Tibial nerve (tissue), 3 donors: ENCODE results near the gene MKLN1.

Experiments
- POLR2A ChIP-seq, 2 donors: fragments of 450-650 bp; IDR thresholded peaks; one replicate each; pipeline ENCODE4 v1.6.1; 2017; ENCODE audit warnings: antibody characterized with exemption in 2 of 2, mild to moderate bottlenecking in 2 of 2, moderate library complexity in 2 of 2
- TF ChIP-seq, protein P1 (sequence below), 5 experiments: fragments of 200-600 bp in 3 of 5; fragments of 450-650 bp in 2 of 5; sonication (generic) in 3 of 5; IDR thresholded peaks; one replicate each; pipeline ENCODE4 v1.5.1; 2016 to 2019; ENCODE audit warnings: antibody characterized with exemption in 5 of 5, mild to moderate bottlenecking in 3 of 5, moderate library complexity in 2 of 5

DNA sequence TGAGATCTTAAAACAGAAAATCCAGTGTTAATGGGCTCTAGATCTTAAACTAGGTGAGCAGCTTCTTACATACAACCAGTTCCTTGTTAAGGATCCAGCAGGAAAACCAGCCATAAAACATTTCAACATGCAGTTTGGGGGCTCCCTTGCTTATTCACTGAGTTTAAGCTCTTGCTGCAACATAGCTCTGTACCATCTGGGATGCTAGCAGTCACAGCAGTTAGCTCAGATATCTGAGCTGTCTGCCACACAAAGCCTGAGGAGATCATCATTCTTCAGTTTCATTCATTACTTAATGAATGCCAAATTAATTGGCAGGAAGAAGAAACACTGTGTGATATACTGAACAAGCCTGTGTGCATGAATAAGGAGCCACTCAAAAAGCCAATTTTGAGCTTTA lies 165.9 kb downstream of the MKLN1 start:
- TF ChIP-seq POLR2A (IDR thresholded peaks at IDR 0.05) = no peak
- TF ChIP-seq, protein P1, sequence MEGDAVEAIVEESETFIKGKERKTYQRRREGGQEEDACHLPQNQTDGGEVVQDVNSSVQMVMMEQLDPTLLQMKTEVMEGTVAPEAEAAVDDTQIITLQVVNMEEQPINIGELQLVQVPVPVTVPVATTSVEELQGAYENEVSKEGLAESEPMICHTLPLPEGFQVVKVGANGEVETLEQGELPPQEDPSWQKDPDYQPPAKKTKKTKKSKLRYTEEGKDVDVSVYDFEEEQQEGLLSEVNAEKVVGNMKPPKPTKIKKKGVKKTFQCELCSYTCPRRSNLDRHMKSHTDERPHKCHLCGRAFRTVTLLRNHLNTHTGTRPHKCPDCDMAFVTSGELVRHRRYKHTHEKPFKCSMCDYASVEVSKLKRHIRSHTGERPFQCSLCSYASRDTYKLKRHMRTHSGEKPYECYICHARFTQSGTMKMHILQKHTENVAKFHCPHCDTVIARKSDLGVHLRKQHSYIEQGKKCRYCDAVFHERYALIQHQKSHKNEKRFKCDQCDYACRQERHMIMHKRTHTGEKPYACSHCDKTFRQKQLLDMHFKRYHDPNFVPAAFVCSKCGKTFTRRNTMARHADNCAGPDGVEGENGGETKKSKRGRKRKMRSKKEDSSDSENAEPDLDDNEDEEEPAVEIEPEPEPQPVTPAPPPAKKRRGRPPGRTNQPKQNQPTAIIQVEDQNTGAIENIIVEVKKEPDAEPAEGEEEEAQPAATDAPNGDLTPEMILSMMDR (IDR thresholded peaks at IDR 0.05) = no peak
